GM21529 (cell line): ENCODE results near the gene SP5.
"Not testable (repeated sequence)": the region's sequence is repeated elsewhere in the genome, so short reads cannot be mapped to it uniquely, and the experiment has no call there.

Source experiments
- ATAC-seq: cut with Tn5 transposase; IDR thresholded peaks from one replicate; pipeline ENCODE4 v1.9.1; 2021; ENCODE audit not compliant: unreplicated experiment

Gene SP5

DNA sequence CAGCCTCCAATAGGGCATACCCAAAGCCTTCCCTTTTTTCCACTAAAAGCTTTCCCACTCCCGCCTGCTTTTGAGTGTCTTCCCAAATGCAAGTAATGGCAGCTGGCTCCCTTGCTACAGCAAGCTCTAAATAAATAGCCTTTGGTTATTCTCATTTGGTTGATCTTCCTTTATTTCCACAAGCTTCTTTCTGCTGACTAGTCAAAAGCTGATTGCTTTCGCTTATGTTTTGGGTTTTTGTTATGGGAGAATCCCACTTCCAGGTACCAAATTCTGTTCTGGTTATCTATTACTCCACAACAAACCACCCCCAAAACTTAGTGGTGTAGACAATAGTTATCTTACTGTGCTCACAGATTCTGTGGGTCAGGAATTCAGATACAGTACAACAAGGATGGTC is 22.3 kb downstream of the SP5 start:
- no peak for ATAC-seq

DNA sequence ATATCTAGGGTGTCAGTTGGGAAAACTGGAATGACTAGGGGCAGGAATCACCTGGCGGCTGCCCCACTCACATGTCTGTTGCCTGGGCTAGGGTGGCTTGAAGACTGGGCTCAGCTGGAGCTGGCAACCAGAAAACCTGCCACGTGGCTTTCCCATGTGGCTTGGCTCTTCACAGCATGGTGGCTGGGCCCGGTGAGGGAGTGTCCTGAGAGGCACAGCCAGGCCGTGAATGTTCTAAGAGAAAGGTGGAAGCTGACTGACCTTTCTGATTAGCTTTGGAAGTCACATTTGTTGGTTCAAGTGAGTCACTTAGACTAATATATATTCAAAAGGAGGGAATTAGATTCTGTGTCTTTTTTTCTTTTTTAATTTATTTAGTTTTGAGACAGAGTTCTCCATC is 22.7 kb downstream of the SP5 start:
- no peak for ATAC-seq

DNA sequence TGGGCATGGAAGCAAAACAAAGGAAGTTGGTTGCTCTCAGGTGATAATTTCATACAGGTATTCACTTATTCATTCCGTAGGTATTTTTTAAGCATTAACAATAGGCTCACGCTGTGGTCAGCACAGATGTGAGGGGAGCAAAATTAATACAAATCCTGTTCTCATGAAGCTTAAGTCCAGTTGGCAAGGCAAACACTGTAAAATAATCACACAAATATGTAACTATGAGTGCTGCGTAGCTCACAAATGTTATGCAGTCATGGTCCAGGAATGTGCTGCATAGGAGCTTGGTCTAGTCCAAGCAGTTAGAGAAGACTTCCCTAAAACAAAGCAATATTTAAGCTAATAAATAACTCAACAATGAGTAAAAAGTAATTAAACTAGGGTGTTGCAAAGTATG is 23.9 kb downstream of the SP5 start:
- ATAC-seq, result no peak

DNA sequence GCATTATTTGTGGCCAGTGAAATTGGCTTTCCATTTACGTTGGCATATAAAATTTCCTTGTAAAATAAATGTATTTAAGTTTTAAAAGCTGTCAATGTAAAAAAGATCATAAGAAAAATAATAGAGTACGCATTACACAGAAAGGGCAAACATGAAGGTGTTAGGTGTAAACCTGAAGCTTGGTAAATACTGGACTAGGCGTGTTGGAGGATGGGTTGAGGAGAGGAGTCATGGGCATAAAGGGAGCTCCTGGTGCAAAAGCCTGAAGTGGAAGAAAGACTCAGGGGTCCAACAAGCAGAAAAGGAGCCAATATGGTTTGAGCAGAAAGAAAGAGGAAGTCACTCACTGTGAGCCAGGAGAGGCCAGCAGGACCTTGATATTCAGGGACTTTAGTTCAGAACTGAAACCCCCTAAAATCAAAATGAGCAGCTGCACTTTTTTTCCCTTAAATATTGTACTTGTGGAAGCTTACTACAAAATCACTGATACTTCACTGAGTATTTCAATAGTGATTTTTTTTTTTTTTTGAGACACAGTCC is 24.4 kb downstream of the SP5 start:
- no peak for ATAC-seq

DNA sequence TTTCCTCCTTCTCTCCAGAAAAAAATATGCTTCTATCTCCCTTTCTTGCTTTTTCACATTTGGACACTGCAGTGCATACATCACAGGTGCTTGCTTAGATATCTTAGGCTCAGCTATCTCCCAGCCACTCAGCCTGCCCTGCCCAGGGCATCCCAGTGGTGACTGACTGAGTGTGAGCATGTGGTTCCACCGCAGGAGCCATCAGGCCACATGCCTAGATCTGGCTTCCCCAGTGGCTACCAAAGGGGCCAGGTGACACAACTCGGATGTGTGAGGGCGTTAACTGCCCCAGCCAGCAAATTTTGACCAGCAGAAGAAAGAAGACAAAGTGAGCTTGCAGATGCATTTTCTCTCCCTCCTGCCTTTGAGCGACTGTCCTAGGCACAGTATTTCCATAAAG is 25.5 kb downstream of the SP5 start:
- no peak for ATAC-seq

DNA sequence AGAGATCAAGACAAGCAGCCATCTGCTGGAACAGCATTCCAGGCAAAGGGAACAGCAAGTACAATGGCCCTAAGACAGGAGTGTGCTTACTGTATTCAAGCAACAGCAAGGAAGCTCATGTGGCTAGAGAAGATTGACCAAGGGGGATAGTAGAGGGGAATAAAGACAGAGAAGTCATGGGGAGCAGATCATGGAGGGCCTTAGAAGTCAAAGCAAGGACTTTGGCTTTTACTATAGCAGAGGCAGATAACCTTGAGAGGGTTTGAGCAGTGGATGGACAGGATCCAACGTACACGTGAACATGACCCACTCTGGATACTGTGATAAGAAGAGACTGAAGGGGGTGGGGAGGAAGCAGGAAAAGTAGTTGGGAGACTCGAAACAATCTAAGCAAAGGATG is 26.9 kb downstream of the SP5 start:
- no peak for ATAC-seq

DNA sequence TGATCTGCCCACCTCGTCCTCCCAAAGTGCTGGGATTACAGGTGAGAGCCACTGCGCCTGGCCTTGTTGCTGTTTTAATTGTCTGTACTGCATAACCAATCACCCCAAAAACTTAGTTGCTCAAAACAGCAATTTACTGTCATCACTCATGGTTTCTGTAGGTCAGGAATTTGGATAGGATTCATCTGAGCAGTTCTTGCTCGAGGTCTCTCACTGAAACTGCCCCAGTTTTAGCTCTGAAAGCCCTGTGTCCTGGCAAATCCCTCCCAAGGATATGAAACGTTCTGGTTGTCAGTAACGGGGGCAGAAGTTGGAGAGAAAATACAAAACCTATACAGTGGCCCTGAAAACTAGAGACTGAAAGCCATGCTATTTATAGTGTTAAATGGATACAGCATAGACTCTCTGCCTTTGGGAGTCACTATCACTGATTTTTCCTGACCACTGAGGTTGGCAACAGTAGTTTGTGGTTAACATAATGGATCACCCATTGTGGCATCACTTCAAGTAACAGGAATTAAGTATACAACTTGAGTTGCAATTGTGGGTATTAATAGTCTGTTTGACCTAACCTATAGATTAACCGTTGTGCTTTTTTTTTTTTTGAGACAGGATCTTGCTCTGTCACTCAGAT is 27.9 kb downstream of the SP5 start:
- ATAC-seq, result no peak

DNA sequence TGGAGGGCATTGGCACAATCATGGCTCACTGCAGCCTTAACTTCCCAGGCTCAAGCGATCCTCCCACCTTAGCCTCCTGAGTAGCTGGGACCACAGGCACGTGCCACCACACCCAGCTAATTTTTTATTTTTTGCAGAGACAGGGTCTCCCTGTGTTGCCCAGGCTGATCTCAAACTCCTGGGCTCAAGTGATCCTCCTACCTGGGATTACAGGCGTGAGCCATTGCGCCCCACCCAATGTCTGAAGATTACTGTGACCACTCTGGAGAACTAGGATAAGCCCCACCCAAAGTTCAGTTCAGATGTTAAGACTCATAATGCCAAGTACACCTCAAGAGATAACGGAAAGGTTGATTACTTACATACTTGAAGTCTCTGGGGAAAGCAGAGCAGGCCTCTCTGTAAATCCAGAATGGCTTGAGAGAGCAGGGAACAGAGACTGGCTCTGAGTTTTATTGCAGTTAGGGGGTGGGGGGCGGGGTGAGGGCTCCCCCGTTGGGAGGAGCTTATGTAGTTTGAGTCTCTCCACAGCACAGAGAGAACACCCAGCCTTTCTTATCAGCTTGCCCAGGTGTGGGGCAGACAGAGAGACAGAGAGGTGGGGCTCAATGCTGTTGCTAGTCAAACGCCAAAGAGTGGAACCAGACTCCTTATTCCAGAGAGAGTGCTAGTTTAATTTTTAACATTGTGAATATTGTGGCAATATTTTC is 28.5 kb downstream of the SP5 start:
- ATAC-seq, result no peak

DNA sequence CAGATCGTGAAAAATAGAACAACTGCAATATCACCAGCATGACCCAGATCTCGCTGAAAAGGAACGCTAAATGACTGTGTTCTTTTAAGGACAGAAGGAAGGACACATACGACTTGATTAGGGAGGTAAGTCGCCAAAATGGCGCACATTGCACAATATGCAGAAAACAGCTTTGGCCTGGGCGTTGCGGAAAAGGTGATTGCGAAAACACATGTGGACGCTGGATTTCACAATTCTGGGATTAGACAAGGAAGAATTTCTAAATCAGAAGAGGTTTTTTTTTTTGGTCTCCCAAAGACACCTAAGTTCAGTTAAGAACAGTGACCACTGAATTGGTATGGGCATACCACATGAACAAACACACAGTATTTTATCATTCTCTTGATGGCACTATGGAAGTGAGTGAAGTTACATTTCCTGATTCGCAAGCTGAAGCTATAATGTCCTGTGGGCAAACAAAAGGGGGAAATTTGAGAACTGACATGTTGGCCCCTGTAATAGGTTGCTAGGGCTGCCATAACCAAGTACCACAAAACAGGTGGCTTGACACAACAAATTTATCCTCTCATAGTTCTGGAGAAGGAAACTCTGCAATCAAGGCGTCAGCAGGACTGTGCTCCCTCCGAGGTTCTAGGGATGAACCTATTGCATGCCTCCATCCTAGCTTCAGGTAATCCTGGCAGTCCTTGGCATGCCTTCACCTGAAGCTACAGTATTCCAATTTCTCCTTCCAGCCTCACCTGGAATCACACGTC is 29.3 kb downstream of the SP5 start:
- ATAC-seq, result no peak

DNA sequence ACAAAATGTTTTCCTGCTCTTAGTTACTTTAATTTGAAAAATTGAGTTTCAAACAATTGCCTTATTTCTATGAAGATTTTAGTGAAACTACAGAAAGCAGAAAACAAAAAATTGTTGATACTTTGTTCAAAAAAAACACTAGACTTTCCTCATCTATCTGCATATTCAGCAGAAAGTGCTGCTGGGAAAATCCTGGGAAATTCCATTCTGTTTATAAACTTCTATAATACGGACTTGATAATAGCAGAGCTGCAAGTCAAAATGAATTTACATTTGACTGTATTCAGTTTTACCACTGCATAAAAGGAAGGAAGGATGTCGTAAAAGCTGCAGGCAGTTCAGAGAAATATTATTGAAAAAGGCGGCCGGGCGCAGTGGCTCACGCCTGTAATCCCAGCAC is 30.2 kb downstream of the SP5 start:
- ATAC-seq, result no peak

DNA sequence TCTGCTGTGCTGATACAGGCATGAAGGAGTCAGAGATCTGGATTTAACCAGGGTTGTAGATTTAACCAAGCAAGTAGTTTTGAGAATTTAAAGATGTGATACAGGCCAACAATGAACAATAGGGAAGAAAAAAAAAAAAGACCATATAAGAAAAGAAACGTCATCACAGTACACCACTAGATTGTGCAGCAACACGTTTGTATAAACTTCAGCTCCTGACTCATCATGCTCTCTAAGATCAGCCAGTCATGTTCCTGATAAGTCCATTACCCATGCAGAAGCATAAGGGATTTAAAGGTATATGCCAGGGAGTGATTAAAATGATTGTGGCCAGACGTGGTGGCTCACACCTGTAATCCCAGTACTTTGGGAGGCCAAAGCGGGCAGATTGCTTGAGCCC is 32.8 kb downstream of the SP5 start:
- no peak for ATAC-seq

DNA sequence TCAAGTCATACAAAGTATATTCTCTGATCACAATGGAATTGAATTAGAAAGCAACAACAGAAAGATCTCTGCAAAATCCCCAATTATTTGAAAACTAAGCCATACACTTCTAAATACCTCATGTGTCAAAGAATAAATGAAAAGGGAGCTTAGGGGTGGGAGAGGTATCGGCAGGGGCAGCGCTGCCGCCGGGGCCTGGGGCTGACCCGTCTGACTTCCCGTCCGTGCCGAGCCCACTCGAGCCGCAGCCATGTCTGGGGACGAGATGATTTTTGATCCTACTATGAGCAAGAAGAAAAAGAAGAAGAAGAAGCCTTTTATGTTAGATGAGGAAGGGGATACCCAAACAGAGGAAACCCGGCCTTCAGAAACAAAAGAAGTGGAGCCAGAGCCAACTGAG is 36.4 kb downstream of the SP5 start:
- not testable (repeated sequence) for ATAC-seq

DNA sequence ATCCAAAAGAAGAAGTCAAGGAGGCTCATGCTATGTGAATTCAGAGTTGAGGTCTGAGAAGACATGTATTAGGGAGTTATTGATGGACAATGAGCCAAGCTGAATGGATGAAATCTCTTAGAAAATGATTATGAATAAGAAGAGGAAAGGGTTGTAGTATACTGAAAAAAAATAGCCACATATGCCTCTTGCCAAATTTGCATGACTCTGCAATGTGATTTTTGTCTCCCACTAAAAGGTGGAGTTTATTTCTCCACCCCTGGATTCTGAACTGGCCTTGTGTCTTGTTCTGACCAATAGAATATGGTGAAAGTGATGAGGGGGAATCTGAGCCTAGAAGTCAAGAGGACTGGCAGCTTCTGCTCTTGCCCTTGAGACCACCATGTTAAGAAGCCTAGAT is 46.4 kb downstream of the SP5 start:
- ATAC-seq, result no peak

DNA sequence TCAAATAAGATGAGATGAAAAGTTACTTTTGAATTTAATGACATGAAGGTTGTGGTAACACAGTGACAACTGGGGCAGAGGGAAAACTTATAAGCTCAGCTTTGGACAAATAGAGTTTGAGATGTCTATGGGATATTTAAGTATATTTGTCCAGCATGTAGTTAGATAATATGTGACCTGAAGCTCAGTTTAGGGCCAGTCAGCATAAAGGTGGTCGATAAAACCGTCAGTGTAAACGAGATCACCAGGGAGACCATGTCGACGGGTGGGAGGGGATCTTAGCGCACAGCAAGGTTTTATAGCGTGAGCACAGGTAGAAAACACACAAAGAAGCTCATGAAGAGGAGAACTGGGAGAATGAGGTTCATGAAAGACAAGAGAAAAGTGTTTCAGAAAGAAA is 47.6 kb downstream of the SP5 start:
- ATAC-seq, result no peak

DNA sequence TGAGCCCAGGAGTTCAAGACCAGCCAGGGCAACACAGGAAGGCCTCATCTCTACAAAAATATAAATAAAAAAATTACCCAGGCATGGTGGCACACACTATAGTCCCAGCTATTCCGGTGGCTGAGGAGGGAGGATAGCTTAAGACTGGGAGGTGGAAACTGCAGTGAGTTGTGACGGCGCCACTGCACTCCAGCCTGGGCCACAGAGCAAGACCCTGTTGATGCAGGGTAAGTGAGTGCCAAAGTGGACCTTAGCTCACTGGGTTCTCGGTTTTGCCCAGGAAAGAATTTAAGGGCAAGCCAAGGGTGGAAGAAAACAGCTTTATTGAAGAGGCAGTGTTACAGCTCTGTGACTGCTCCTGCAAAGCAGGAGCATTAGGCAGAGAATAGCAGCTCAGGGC is 48.1 kb downstream of the SP5 start:
- ATAC-seq, result no peak

DNA sequence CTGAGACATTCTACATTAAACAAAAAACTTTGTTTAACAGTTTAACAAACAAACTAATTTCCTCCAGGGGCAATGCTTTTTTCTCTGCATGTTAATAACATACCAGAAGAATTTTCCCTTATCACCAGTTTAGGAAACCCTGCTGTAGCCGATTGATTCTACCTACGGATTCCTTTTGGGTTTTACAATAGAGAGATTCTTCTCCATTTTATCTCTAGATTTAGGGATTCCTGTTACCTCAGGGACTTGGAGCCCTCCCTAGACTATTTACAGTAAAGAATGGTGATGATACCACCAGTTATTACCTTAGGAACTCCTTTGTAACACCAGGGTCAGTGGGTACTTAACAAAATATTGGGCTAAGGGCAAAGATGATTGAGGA is 49.7 kb downstream of the SP5 start:
- ATAC-seq, result no peak

DNA sequence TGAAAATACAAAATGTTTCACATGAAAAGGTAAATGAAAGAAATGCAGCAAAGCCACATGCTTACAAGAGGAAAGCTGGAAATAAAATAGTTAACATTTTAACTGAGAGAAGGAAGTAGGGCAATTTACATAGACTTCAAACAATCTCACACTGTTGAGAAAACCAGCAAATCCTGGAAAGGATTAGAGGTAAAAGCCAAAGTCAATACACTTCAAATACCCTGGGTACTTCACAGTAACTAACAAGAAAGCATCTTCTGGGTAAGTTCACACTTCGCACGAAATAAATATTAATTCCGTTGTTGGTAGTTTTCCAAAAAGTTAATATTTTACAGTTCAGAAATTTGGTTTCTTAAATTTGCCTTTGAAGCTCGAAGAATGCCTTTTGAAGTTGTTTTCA is 51.6 kb downstream of the SP5 start:
- no peak for ATAC-seq
